ENCODE results near the gene PUS3.

PUS3 gene

DNA sequence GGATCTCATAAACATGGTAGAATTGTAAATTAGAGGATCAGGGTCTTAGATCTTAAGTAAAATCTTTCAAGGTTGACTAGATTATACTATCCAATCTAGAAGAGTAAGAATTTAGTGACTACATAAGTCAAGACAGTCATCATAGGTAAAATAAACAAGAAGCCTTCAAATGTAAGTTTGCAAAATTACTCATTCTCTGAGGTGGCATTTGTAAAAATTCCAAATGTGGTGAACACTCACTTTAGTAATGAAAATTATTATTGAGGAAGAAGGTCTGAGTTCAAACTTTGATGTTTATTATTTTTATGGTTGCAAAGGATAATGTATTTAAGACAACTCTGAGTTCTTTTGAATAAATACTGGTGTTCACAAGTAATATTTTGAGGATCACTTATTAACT lies 10.9 kb downstream of the PUS3 start:
- Histone ChIP-seq H3K9ac (ENCODE audit: low read depth in 1 of 2, low read length in 2 of 2) (no peak overlapping the region), H3K36me3 (ENCODE audit: control insufficient read depth in 2 of 2, insufficient read depth in 2 of 2, low read length in 2 of 2) (peaks cover 6 to 21% of the 10 kb centered on the region in 2 donors), H3K27ac (ENCODE audit: low read depth in 2 of 2, low read length in 2 of 2) (no peak overlapping the region), H3K4me1 (ENCODE audit: control insufficient read depth in 2 of 2, insufficient read depth in 2 of 2, low read length in 2 of 2) (peaks cover 0 to 3% of the 10 kb centered on the region in 2 donors), H3K4me3 (ENCODE audit: low read length in 2 of 2) (no peak overlapping the region), H3K9me3 (ENCODE audit: control insufficient read depth in 2 of 2, low read length in 2 of 2) (no peaks in the 10 kb centered on the region), H3K27me3 (ENCODE audit: control insufficient read depth in 2 of 2, insufficient read depth in 2 of 2, low read length in 2 of 2) (no peaks in the 10 kb centered on the region)

- no peak overlapping the region for H3K4me3 ChIP-seq (ENCODE audit: low read length in 2 of 2)
- H3K4me1 ChIP-seq (ENCODE audit: control insufficient read depth in 2 of 2, insufficient read depth in 2 of 2, low read length in 2 of 2) = peaks cover 0 to 8% of the 10 kb centered on the region in 2 donors
- no peak overlapping the region for H3K27ac ChIP-seq (ENCODE audit: low read depth in 2 of 2, low read length in 2 of 2)
- H3K27me3 ChIP-seq (ENCODE audit: control insufficient read depth in 2 of 2, insufficient read depth in 2 of 2, low read length in 2 of 2) = no peaks in the 10 kb centered on the region
- H3K9me3 ChIP-seq (ENCODE audit: control insufficient read depth in 2 of 2, low read length in 2 of 2) = no peaks in the 10 kb centered on the region
- peaks cover 6 to 17% of the 10 kb centered on the region in 2 donors for H3K36me3 ChIP-seq (ENCODE audit: control insufficient read depth in 2 of 2, insufficient read depth in 2 of 2, low read length in 2 of 2)
- no peak overlapping the region for H3K9ac ChIP-seq (ENCODE audit: low read depth in 1 of 2, low read length in 2 of 2)
Observed at GRCh38 chr11:125890447-125891100, 12.4 kb downstream of the PUS3 start.

- H3K9ac ChIP-seq (ENCODE audit: low read depth in 1 of 2, low read length in 2 of 2) = peak within 1 kb of the TSS; percentile 75 to 94
- peak within 1 kb of the TSS; percentile 95 to 96 for H3K27ac ChIP-seq (ENCODE audit: low read depth in 2 of 2, low read length in 2 of 2)
- no peaks in the 10 kb centered on the region for H3K36me3 ChIP-seq (ENCODE audit: control insufficient read depth in 2 of 2, insufficient read depth in 2 of 2, low read length in 2 of 2)
- H3K27me3 ChIP-seq (ENCODE audit: control insufficient read depth in 2 of 2, insufficient read depth in 2 of 2, low read length in 2 of 2) = no peaks in the 10 kb centered on the region
- H3K9me3 ChIP-seq (ENCODE audit: control insufficient read depth in 2 of 2, low read length in 2 of 2) = no peaks in the 10 kb centered on the region
- peak within 1 kb of the TSS; percentile 87 to 96 for H3K4me3 ChIP-seq (ENCODE audit: low read length in 2 of 2)
- H3K4me1 ChIP-seq (ENCODE audit: control insufficient read depth in 2 of 2, insufficient read depth in 2 of 2, low read length in 2 of 2) = peaks cover 0 to 6% of the 10 kb centered on the region in 2 donors
Observed at GRCh38 chr11:125887373-125888324, 15.4 kb downstream of the PUS3 start, which contains the start of gene HYLS1. HYLS1 (plus strand) TSS chr11:125887668; CDS start chr11:125899369, 11,701 bp downstream.

DNA sequence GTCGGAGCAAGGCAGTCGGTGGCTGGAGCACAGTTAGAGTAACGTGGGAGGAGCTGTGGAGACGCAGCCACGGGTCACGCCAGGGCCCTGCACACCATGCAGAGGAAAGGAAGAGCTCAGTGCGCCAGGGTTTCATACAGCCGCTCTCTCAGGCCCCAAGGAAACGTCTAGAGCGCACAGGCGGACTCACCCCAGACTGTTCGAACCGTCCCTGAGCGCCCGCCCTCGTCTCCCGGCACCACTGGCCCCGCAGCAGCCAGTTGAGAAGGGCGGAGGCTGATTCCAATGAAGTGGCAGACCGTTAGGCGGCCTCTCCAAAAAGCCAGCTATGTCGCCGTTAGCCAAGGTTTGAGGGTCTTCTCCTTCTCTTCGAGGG lies 16.0 kb downstream of the PUS3 start:
- peak overlapping the region; percentile 87 to 96 for H3K4me3 ChIP-seq (ENCODE audit: low read length in 2 of 2)
- H3K9ac ChIP-seq (ENCODE audit: low read depth in 1 of 2, low read length in 2 of 2) = no peak overlapping the region
- no peaks in the 10 kb centered on the region for H3K9me3 ChIP-seq (ENCODE audit: control insufficient read depth in 2 of 2, low read length in 2 of 2)
- H3K27me3 ChIP-seq (ENCODE audit: control insufficient read depth in 2 of 2, insufficient read depth in 2 of 2, low read length in 2 of 2) = no peaks in the 10 kb centered on the region
- H3K36me3 ChIP-seq (ENCODE audit: control insufficient read depth in 2 of 2, insufficient read depth in 2 of 2, low read length in 2 of 2) = no peaks in the 10 kb centered on the region
- peak overlapping the region; percentile 95 to 96 for H3K27ac ChIP-seq (ENCODE audit: low read depth in 2 of 2, low read length in 2 of 2)
- H3K4me1 ChIP-seq (ENCODE audit: control insufficient read depth in 2 of 2, insufficient read depth in 2 of 2, low read length in 2 of 2) = peaks cover 0 to 6% of the 10 kb centered on the region in 2 donors

GRCh38 chr11:125883375-125883774 lies 19.6 kb downstream of the PUS3 start:
- Histone ChIP-seq H3K27ac (ENCODE audit: low read depth in 2 of 2, low read length in 2 of 2) (no peak overlapping the region), H3K4me3 (ENCODE audit: low read length in 2 of 2) (no peak overlapping the region), H3K4me1 (ENCODE audit: control insufficient read depth in 2 of 2, insufficient read depth in 2 of 2, low read length in 2 of 2) (peaks cover 0 to 6% of the 10 kb centered on the region in 2 donors), H3K36me3 (ENCODE audit: control insufficient read depth in 2 of 2, insufficient read depth in 2 of 2, low read length in 2 of 2) (no peaks in the 10 kb centered on the region), H3K27me3 (ENCODE audit: control insufficient read depth in 2 of 2, insufficient read depth in 2 of 2, low read length in 2 of 2) (no peaks in the 10 kb centered on the region), H3K9me3 (ENCODE audit: control insufficient read depth in 2 of 2, low read length in 2 of 2) (no peaks in the 10 kb centered on the region), H3K9ac (ENCODE audit: low read depth in 1 of 2, low read length in 2 of 2) (no peak overlapping the region)

GRCh38 chr11:125881291-125881690 lies 21.7 kb downstream of the PUS3 start:
- H3K36me3 ChIP-seq (ENCODE audit: control insufficient read depth in 2 of 2, insufficient read depth in 2 of 2, low read length in 2 of 2) = no peaks in the 10 kb centered on the region
- no peaks in the 10 kb centered on the region for H3K27me3 ChIP-seq (ENCODE audit: control insufficient read depth in 2 of 2, insufficient read depth in 2 of 2, low read length in 2 of 2)
- H3K4me3 ChIP-seq (ENCODE audit: low read length in 2 of 2) = no peak overlapping the region
- no peaks in the 10 kb centered on the region for H3K9me3 ChIP-seq (ENCODE audit: control insufficient read depth in 2 of 2, low read length in 2 of 2)
- H3K9ac ChIP-seq (ENCODE audit: low read depth in 1 of 2, low read length in 2 of 2) = no peak overlapping the region
- H3K27ac ChIP-seq (ENCODE audit: low read depth in 2 of 2, low read length in 2 of 2) = no peak overlapping the region
- H3K4me1 ChIP-seq (ENCODE audit: control insufficient read depth in 2 of 2, insufficient read depth in 2 of 2, low read length in 2 of 2) = peaks cover 0 to 2% of the 10 kb centered on the region in 2 donors

DNA sequence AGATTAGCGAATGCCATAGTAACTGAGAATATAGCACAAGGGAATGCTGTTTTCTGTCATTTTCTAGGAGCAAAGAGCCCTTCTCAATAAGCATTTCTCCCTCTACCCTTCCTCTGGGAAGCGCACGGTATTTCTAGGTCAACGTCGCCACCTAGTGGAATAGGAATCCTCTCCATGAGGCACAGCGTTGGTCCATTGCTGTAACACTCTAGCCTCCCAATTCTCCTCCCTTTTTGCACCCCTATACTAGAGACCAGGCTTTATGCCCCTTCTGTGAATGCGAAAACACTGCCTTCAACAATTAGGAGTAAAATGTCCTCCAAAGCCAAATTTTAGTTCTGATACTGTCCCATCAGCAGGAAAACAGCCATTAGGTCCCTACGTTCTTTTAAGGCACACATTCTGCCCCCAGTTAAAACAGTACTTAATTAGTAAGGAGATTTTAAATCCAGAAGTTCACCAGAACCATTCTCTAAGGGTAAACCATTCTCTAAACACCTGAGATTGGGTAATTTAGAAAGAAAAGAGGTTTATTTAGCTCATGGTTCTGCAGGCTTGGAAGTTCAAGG lies 28.4 kb downstream of the PUS3 start:
- Histone ChIP-seq H3K4me1 (ENCODE audit: control insufficient read depth in 2 of 2, insufficient read depth in 2 of 2, low read length in 2 of 2) (no peaks in the 10 kb centered on the region), H3K9me3 (ENCODE audit: control insufficient read depth in 2 of 2, low read length in 2 of 2) (no peaks in the 10 kb centered on the region), H3K4me3 (ENCODE audit: low read length in 2 of 2) (no peak overlapping the region), H3K27me3 (ENCODE audit: control insufficient read depth in 2 of 2, insufficient read depth in 2 of 2, low read length in 2 of 2) (no peaks in the 10 kb centered on the region), H3K36me3 (ENCODE audit: control insufficient read depth in 2 of 2, insufficient read depth in 2 of 2, low read length in 2 of 2) (no peaks in the 10 kb centered on the region), H3K9ac (ENCODE audit: low read depth in 1 of 2, low read length in 2 of 2) (no peak overlapping the region), H3K27ac (ENCODE audit: low read depth in 2 of 2, low read length in 2 of 2) (no peak overlapping the region)

- no peak overlapping the region for H3K4me3 ChIP-seq (ENCODE audit: low read length in 2 of 2)
- H3K27ac ChIP-seq (ENCODE audit: low read depth in 2 of 2, low read length in 2 of 2) = no peak overlapping the region
- no peak overlapping the region for H3K9ac ChIP-seq (ENCODE audit: low read depth in 1 of 2, low read length in 2 of 2)
- H3K9me3 ChIP-seq (ENCODE audit: control insufficient read depth in 2 of 2, low read length in 2 of 2) = no peaks in the 10 kb centered on the region
- no peaks in the 10 kb centered on the region for H3K36me3 ChIP-seq (ENCODE audit: control insufficient read depth in 2 of 2, insufficient read depth in 2 of 2, low read length in 2 of 2)
- no peaks in the 10 kb centered on the region for H3K27me3 ChIP-seq (ENCODE audit: control insufficient read depth in 2 of 2, insufficient read depth in 2 of 2, low read length in 2 of 2)
- H3K4me1 ChIP-seq (ENCODE audit: control insufficient read depth in 2 of 2, insufficient read depth in 2 of 2, low read length in 2 of 2) = no peaks in the 10 kb centered on the region
Observed at GRCh38 chr11:125873881-125874555, 29.0 kb downstream of the PUS3 start.

DNA sequence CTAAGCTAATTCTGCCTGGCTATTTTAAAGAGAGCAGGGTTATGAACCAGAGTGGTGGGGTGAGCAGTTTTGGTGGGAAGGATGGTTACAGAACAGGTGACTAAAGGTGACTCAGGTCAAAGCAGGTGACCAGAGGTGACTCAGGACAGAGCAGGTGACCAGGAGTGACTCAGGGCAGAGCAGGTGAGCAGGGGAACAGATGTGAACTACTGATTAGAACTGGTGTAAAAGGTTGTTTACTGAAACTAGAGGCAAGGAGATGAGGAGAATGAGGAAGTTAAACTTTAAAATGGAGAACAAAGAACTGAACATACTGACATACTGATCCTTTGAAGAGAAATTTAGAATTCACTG lies 30.9 kb downstream of the PUS3 start:
- no peaks in the 10 kb centered on the region for H3K36me3 ChIP-seq (ENCODE audit: control insufficient read depth in 2 of 2, insufficient read depth in 2 of 2, low read length in 2 of 2)
- H3K27ac ChIP-seq (ENCODE audit: low read depth in 2 of 2, low read length in 2 of 2) = no peak overlapping the region
- H3K4me3 ChIP-seq (ENCODE audit: low read length in 2 of 2) = no peak overlapping the region
- no peaks in the 10 kb centered on the region for H3K27me3 ChIP-seq (ENCODE audit: control insufficient read depth in 2 of 2, insufficient read depth in 2 of 2, low read length in 2 of 2)
- no peaks in the 10 kb centered on the region for H3K9me3 ChIP-seq (ENCODE audit: control insufficient read depth in 2 of 2, low read length in 2 of 2)
- no peak overlapping the region for H3K9ac ChIP-seq (ENCODE audit: low read depth in 1 of 2, low read length in 2 of 2)
- no peaks in the 10 kb centered on the region for H3K4me1 ChIP-seq (ENCODE audit: control insufficient read depth in 2 of 2, insufficient read depth in 2 of 2, low read length in 2 of 2)
